Astrocyte of the cerebellum (primary cell): ENCODE measurements around the gene SPSB2.
"Not testable (repeated sequence)": the region's sequence is repeated elsewhere in the genome, so short reads cannot be mapped to it uniquely, and the experiment has no call there.

Experiments used
- DNase-seq: peaks from one replicate; pipeline ENCODE4 v3.0.0-alpha.2; 2011; ENCODE audit warnings: low read depth
- H3K4me3 ChIP-seq: 2 replicates; pipeline ENCODE4 v1.5.1; 2011; ENCODE audit warnings: mild to moderate bottlenecking, low read depth, low read length, moderate library complexity
- CTCF ChIP-seq: IDR thresholded peaks from 2 replicates; pipeline ENCODE4 v1.5.1; 2012; ENCODE audit warnings: low read length, low read depth, moderate library complexity, mild to moderate bottlenecking; ENCODE audit errors: missing control alignments
- in situ Hi-C: cut with HindIII; loops from 2 replicates; pipeline ENCODE4 v1.10.0; 2017; ENCODE audit warnings: low sequenced_read_pairs

The SPSB2 gene

GRCh38 chr12:6899837-6900519 is 26.9 kb upstream of the SPSB2 start:
- in situ Hi-C loops = no loop called here
- DNase-seq = peak; percentile 62
- no peak overlapping the region for H3K4me3 ChIP-seq
- TF ChIP-seq CTCF = no peak

DNA sequence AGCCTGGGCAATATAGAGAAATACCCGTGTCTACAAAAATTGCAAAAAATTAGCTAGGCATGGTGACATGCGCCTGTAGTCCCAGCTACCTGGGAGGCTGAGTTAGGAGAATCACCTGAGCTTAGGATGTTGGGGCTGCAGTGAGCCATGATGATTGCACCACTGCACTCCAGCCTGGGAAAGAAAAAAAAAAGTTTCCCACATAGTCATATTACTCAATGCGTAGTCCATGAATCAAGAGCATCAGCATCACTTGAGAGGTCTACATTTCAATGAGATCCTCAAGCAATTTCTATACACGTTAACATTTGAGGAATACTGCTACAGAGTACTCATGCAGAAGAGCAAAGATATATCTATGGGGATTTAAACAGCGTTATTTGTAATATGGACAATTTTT is 26.3 kb upstream of the SPSB2 start:
- no peak for TF ChIP-seq CTCF
- no peak overlapping the region for H3K4me3 ChIP-seq
- no peak for DNase-seq
- in situ Hi-C loops = no loop called here

- no peak for DNase-seq
- TF ChIP-seq CTCF = no peak
Observed at GRCh38 chr12:6896846-6897435, 23.8 kb upstream of the SPSB2 start.

DNA sequence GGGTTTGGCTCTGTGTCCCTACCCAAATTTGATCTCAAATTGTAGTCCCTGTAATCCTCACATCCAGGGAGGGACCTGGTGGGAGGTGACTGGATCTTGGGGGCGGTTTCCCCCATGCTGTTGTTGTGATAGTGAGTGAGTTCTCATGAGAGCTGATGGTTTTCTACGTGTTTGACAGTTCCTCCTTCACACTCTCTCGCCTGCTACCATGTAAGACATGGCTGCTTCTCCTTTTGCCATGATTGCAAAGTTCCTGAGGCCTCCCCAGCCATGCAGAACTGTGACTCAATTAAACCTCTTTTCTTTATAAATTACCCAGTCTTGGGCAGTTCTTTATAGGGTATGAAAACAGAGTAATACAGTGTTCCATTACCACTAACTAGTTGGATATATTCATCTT is 21.2 kb upstream of the SPSB2 start:
- no peak for TF ChIP-seq CTCF
- in situ Hi-C loops = no loop called here

More at GRCh38 chr12:6896846-6897435, 23.8 kb upstream of the SPSB2 start:
- H3K4me3 ChIP-seq = no peak overlapping the region
- in situ Hi-C loops = no loop called here

GRCh38 chr12:6892683-6893082 is 19.6 kb upstream of the SPSB2 start:
- DNase-seq, in situ Hi-C loops, H3K4me3 ChIP-seq: not testable (repeated sequence)

More for the DNA sequence above, 21.2 kb upstream of the SPSB2 start:
- no peak overlapping the region for H3K4me3 ChIP-seq
- no peak for DNase-seq

DNA sequence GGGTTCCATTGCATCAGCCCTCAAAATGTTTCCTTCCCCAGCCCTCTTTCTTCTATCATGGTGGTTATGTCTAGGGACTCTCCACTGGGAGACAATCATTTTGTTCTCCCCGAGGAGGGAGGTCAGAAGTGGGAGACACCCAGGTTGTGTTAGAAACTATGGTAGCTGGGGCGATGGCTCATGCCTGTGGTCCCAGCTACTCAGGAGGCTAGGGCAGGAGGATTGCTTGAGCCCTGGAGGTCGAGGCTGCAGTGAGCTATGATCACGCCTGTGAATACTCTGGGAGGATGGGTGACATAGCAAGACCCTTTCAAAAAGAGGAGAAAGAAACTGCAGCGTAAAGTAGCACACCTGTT is 18.5 kb upstream of the SPSB2 start:
- peak overlapping the region; percentile 41 for H3K4me3 ChIP-seq
- TF ChIP-seq CTCF = no peak
- no peak for DNase-seq
- in situ Hi-C loops = no loop called here
